Transverse colon (tissue), 4 donors: ENCODE results near the gene DLGAP1.

Experiments
- EP300 ChIP-seq: sonication (generic); formaldehyde crosslinking; IDR thresholded peaks from one replicate; pipeline ENCODE4 v1.6.1; 2017; ENCODE audit warnings: antibody characterized with exemption, low read depth
- POLR2A ChIP-seq: fragments of 450-650 bp; IDR thresholded peaks from one replicate; pipeline ENCODE4 v1.6.1; 2016; ENCODE audit warnings: antibody characterized with exemption, mild to moderate bottlenecking, moderate library complexity
- POLR2AphosphoS5 ChIP-seq, 3 donors: sonication (generic); formaldehyde crosslinking; IDR thresholded peaks; one replicate each; pipeline ENCODE4 v1.6.1; 2016; ENCODE audit warnings: antibody characterized with exemption in 3 of 3
- TF ChIP-seq, protein P1 (sequence below), 5 experiments: fragments of 200-600 bp in 3 of 5; fragments of 450-650 bp in 2 of 5; sonication (generic) in 3 of 5; IDR thresholded peaks; 1 replicate in 2 of 5; 2 replicates in 3 of 5; pipeline ENCODE4 v1.5.1; 2016 to 2017; ENCODE audit warnings: antibody characterized with exemption in 5 of 5, inconsistent platforms in 3 of 5, mild to moderate bottlenecking in 2 of 5, moderate library complexity in 1 of 5

DNA sequence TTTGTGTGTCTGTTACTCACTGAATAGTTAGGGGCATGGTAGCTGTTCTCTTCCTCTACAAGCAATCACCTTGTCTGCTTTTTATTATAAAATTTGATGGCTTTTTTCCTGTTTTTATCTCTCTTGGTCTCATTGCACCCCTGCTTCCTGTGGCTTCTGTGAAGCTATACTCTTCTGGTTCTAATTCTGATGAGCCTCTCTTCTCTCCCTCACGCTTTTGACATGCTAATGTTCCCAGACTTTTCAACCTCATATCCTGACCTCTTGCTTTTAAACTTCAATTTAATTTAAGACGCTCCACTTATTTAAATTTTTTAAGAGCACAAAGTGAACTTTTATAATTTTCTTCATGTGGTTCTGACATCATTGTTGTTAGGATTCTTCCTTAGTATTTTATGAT lies 361.4 kb downstream of the DLGAP1 start:
- TF ChIP-seq, protein P1, sequence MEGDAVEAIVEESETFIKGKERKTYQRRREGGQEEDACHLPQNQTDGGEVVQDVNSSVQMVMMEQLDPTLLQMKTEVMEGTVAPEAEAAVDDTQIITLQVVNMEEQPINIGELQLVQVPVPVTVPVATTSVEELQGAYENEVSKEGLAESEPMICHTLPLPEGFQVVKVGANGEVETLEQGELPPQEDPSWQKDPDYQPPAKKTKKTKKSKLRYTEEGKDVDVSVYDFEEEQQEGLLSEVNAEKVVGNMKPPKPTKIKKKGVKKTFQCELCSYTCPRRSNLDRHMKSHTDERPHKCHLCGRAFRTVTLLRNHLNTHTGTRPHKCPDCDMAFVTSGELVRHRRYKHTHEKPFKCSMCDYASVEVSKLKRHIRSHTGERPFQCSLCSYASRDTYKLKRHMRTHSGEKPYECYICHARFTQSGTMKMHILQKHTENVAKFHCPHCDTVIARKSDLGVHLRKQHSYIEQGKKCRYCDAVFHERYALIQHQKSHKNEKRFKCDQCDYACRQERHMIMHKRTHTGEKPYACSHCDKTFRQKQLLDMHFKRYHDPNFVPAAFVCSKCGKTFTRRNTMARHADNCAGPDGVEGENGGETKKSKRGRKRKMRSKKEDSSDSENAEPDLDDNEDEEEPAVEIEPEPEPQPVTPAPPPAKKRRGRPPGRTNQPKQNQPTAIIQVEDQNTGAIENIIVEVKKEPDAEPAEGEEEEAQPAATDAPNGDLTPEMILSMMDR (IDR thresholded peaks at IDR 0.05), result no peak
- TF ChIP-seq EP300 (no peak), POLR2A (no peak), POLR2AphosphoS5 (IDR thresholded peaks at IDR 0.05) (no peak)
